Caki2 (cell line): Measurements from ENCODE around the gene SOS2. TPM values are rescaled to one million over a fixed set of nuclear protein-coding genes. Genes with fewer than 3 reads are reported as not detected.
"Not testable (repeated sequence)": the region's sequence is repeated elsewhere in the genome, so short reads cannot be mapped to it uniquely, and the experiment has no call there.

Experiments
- DNase-seq: peaks from one replicate; pipeline ENCODE4 v3.0.0-alpha.2; 2015; ENCODE audit warnings: low read depth
- in situ Hi-C: cut with HindIII; loops from 2 replicates; pipeline ENCODE4 v1.10.0; 2016; ENCODE audit warnings: low sequenced_read_pairs, low pct_unique_long_range_greater_than_20kb, mixed read lengths
- total RNA-seq: library from RNA; depleted of rRNA; stranded (reverse); fragments of >200 nt; shearing (Covaris generic); gene quantifications from 2 replicates; pipeline ENCODE4 v1.2.3, GENCODE V29; 2014; ENCODE audit warnings: low replicate concordance

The SOS2 gene
- total RNA-seq, 1 experiment from 2014 or later = 13.0 TPM

DNA sequence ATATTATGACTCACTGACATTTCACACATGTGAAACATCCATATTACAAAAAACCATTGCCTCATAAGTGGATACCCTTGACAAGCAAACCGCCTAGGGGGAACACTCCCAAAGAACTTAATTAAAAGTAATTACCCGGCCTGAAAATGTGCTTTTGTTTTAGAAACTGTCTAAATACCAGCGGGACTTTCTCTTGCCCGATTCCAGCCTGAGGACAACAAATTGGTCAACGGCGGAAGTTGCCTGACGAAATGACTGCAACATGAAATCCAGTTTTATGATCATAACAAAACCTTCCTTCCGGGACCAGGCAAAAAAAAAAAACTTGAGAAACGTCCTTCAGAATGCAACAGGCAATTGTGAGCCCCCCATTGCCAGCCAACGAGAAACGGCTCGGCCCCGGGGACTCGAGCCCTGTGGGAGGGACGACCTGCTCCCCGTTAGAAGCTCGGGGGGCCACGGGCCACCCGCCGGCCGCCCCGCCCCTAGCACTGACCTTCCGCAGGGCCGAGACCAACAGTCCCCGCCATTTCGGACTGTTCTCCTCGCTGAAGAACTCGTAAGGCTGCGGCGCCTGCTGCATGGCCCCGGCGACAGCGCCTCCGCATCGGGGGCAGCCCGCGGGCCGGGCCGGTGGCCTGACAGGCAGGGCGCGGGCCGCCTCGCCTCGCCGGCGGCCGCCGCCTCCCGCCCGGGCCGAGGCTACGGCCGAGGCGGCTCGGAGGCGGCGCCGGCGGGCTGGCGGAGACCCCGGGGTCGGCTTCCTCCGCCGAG is 490 bp downstream of the SOS2 start:
- DNase-seq = peak; percentile 53
- in situ Hi-C loops = no loop called here

DNA sequence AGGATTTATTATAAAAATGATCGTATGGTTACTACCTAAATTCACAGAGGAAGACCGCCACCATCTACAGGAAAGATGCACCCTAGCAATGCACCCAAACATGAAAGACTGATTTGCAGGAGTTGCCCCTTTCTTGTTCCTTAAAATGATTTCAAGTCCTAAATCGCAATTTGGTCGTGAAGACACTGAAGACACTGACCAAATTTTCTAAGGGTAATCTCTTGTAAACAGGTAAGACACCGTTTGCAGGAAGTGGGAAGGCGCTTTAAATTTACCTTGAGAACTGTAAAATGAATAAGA is 1.0 kb downstream of the SOS2 start:
- no peak for DNase-seq
- in situ Hi-C loops = no loop called here

DNA sequence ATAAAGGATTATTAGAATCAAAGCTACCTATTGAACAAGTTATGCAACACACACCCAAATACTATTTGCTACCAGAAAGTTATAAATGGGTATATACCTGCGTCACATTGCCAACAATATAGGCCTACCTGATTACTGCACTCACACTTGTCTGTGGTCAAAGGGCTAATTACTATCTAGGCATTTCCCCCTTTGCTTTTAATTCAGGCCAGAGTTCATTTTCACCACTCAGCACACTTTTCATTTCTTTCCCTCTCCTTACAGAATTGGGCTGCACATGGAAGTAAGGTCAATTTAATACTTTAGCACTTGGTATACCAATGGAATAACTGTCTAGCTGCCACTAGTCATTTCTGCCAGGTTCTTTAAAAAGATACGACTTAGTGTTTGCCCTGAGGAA is 1.7 kb downstream of the SOS2 start:
- no peak for DNase-seq
- in situ Hi-C loops = no loop called here

DNA sequence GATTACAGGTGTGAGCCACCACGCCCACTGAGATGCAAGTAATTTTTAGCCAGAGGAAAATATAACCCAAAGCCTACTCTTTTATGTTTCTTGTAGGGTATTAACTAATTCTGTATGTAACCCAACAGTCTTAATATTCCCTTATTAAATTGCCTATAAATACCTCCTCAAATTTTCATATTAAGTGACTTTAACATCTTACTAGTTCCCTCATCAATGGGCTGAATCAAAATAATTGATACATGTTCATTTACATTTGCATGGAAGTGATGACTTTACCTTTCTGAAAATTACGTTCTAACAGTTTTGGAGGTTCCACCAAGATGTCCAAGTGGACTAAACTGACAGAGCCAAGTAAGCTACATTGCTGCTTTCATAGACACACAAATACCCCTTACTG is 3.1 kb downstream of the SOS2 start:
- in situ Hi-C loops = no loop called here

DNA sequence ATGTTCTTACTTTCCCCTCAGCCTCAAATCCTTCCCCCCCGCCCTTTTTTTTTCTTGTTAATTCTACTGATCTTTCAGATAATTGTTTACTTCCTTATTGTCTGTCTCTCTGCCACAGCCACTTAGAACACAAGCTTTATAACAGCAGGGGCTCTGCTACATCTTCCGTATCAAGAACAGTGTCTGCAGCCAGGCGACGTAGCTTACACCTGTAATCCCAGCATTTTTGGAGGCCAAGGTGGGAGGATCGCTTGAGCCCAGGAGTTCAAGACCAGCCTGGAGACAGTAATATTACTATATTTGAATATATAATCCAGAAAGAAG is 5.4 kb downstream of the SOS2 start:
- no peak for DNase-seq
- in situ Hi-C loops = no loop called here

More for the DNA sequence above, 3.1 kb downstream of the SOS2 start:
- DNase-seq = no peak

DNA sequence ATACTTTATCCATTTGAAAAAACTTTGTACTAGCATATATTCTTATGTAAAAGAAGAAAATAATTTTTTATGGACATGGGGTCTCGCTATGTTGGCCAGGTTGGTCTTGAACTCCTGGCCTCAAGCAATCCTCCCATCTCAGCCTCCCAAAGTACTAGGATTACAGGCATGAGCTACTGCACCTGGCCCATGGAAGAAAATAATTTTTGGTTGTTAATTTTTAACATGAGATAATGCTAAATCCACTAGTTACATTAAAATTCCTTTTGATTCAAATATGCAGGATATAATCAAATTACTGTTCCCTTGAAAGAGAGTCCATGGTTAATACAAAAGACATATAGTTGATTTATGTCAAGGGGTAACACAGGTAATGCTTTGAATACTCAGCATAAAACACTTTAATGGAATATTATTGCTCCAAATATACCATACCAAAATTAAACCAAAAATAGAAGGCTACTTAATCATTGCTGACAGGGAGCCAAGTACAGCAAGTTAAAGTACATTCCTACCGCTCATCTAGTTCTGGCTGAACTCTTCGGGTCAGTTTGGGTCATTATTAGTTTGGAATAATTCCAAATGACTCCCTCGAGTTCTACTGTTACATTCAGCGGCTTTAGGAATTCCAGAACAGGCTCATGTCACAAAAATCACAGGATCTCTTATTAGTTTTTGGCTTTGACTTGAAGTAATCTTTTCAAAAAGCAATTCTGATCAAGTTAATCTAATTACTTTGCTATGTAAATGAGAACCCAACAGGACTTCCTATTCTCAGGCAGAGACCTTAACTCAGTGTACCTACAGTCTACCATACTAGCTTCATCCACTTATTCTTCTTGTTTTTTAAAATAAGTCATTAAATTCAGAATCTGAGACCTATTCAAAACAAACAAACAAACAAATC is 6.1 kb downstream of the SOS2 start:
- in situ Hi-C loops = no loop called here
- DNase-seq = peak; percentile 77

DNA sequence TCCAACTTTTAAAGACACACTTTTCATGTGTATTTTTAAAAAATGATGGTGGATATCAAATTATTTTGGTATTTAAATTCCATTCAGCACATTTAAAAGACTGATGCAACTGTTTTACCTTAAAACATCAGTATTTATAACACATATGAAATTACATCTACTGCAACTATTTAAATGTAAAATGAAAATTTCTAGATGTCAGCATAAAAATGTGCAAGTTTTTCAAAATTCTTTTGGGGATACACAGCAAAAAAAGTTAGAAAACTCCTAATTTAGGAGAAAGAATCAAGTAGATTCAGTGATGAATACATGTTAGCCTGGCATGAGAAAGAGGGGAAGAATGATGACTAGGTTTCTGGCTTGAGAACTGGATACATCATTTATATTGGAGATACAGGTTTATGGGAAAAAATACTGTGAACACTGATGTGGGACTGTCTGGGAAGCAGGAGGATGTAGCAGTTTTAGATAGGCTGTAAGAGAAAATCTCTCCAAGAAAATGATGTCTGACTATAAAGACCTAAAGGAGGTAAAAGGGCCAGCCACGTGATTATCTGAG is 9.2 kb downstream of the SOS2 start:
- in situ Hi-C loops = no loop called here
- DNase-seq = no peak

DNA sequence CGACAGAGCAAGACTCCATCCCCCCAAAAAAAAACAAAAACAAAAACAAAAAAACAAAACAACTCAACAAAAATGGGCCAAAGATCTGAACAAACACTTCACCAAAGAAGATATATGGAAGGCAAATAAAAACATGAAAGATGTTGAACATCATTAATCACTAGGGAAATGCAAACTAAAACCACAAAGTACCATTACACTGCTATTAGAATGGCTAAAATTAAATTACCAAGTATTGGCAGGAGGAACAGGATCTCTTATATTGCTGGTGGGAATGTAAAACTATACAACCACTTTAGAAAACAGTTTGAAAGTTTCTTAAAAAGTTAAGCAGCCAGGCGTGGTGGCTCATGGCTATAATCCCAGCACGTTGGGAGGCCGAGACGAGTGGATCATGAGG is 12.9 kb downstream of the SOS2 start:
- DNase-seq = no peak
- in situ Hi-C loops = no loop called here

DNA sequence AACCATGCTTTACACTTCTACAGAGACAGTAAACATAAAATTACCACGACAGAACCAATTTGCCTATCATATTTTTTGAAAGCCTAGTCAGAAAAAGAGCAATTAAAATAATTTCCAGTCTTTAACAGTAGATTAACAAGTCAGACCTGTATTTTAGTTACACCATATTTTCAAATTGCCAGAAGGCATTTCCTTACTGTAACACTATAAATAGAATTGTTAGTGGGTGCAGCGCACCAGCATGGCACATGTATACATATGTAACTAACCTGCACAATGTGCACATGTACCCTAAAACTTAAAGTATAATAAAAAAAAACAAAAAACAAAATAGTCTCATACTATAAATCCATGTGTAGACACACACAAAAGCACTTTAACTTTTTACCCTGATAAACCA is 16.0 kb downstream of the SOS2 start:
- DNase-seq = no peak
- in situ Hi-C loops = no loop called here

DNA sequence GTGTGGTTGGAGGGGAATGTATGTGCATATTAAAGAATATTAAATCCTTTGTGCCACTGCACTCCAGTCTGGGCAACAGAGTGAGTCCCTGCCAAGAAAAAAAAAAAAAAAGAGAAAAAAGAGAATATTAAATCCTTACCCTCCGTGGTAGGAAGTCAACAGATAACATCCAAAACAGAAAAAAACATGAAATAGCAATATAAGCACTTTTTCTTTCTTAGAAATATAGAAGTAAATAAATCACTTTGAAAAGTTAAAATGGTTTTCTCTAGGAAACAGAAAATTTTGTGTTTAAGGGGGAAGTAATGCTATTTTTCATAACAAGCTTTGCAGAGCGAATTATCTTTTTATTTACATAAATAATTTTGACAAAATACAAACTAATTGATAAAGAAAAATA is 17.6 kb downstream of the SOS2 start:
- in situ Hi-C loops = no loop called here
- DNase-seq = no peak

DNA sequence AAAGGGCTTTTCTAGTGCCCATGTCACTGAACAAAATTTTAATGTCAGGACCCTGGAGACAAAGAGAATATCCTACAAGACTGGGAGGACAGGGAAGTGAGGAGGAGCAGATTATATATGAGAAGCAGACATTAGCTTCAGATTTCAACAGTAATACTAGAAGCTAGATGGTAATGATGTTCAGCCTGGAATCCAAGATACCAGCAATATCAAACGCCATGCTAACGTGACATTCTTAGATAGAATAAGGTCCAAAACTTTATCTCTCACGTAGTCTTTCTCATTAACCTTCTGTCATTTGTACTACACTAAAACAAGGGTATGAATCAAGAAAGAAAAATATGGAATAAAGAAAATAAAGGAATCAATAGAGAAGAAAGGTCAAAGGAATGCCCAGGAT is 18.7 kb downstream of the SOS2 start:
- in situ Hi-C loops = no loop called here
- no peak for DNase-seq

DNA sequence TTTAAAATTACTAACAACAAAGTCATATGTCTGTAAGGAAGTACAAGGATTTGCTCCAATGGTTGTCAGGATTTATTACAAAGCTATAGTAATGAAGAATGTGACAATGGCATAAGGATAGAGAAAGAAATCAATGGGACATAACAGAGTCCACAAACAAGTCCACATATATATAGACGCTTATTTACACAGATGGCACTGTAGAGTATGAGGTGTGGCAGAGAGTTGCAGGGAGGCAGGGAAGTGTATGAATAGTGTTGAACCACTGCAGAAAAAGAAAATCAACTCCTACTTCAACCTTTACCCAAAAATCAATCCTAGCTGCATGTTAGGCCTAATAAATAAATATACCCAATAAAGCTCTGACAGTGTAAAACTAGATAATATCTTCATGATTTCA is 21.3 kb downstream of the SOS2 start:
- no peak for DNase-seq
- in situ Hi-C loops = no loop called here

DNA sequence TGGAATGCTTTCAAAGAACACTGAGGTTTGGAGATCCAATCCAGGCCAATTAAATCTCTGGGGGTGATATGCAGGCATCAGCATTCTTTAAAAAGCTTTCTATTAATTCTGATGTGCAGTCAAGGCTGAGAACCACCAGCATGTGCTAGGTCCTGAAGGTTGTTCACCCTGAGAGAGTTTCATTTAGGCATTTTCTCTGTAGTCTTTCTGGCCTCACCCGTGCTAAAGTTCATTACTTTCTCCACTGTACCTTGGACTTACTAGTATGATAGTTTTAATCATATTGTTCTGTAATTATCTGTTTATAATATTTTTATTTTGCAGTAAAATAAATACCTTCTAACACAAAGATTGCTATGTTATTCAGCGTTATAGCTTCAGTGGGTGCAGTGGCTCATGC is 32.9 kb downstream of the SOS2 start:
- in situ Hi-C loops = no loop called here
- no peak for DNase-seq

DNA sequence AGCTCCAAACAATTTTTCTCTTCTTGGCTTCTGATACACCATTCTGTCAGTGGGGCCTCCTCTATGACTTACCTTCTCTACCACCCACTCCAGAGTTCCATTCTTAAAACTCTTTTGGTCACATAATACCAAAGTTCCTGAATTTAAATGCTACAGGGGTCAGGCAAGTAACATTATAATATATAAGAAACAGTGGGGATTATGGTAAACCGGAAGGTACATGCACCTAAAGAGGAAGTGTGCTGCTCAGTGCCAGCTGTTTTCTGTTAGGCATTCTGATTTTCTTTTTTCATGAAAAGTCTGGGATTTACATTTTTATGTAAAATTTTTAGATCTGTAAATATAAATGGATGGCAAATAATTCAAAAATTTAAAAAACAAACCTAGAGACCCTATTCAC is 39.9 kb downstream of the SOS2 start:
- DNase-seq = no peak
- in situ Hi-C loops = no loop called here

DNA sequence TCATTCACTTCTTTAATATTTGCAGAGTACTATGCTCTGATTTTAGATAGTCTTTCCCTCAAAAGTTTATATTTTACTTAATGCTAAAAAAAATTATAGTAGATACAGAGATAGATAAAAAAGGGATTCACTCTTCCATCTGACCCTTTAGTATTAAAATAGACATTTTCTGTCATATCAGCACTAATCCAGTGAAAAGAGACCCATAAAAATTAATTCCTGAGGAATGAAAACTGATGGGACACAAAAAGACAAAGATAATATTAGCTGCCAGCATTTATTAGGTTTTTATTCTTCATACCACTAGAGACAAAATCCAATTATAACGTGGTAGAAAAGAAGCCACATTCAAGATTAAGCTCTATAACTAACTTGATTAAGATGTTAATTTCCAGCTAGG is 45.3 kb downstream of the SOS2 start:
- DNase-seq = no peak
- in situ Hi-C loops = no loop called here

DNA sequence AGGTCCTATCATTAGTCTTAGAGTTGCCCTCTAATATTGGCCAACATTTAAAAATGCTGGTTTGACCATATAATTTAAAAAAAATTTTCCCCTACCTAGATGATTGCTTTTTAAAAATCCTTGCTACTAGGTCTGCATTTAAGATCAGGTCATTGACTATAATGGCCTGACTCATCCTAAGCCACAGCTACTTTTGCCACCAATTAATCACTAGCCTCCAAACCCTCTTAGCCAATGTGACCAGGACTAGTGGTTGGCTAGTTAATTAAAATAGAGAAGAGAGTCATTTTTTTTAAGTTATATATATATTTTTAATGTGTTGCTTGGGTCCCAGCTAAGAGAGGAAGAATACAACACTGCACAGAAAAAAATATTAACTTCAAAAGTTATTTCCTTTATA is 57.5 kb downstream of the SOS2 start:
- DNase-seq = no peak
- in situ Hi-C loops = no loop called here

DNA sequence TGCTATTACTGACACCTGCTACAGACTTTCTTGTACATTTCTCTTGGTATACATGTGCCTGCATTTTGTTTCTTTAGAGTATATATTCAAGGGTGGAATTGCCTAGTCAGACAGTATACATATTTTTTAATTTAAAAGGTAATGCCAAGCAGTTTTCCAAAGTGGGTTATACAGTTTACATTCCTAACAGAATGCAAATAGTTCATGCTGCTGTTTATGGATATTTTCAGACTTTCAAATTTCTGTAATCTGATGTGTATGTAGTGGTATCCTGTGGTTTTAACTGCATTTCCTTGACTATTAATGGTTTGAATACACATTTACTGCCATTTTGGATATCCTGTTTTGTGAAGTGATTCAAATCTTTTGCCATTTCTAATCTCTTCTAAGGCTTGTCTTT is 59.5 kb downstream of the SOS2 start:
- no peak for DNase-seq
- in situ Hi-C loops = no loop called here

DNA sequence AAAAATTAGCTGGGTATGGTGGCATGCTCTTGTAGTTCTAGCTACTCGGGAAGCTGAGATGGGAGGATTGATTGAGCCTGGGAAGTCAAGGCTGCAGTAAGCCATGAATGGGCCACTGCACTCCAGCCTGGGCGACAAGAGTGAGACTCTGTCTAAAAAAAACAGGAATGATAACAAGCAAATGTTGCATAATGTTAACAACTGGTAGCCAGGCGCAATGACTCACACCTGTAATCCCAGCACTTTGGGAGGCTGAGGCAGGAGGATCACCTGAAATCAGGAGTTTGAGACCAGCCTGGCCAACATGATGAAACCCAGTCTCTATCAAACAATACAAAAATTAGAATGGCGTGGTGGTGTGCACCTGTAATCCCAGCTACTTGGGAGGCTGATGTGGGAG is 64.0 kb downstream of the SOS2 start:
- DNase-seq, in situ Hi-C loops: not testable (repeated sequence)

DNA sequence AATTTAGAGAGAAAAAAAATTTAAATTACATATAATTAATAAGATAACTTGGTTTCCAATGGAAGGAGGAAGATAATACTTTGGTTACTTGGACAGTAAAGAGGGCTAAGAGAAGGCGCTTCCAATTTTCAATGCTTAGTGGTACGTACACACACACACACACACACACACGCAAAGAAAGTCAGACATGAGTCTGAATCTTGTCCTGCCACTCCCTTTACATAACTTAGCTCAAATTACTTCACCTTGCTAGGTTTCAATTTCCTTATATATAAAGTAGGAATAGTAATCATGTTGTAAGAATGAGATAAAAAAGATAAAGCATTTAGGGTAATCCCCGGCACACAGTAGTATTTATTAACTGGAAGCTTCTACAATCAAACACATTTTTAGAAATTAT is 75.3 kb downstream of the SOS2 start:
- no peak for DNase-seq
- in situ Hi-C loops = no loop called here

DNA sequence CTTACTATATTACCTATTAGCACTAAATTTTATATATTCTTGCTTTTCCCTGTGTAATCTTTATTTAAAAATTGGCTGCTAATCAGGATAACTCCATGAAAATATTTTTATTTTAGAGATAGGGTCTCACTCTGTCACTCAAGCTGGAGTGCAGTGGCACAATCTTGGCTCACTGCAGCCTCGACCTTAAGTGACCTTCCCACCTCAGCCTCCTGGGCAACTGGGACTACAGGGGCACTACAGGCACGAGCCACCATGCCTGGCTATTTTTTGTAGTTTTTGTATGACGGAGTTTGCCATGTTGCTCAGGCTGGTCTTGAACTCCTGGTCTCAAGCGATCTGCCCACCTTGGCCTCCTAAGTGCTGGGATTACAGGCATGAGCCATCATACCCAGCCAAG is 82.6 kb downstream of the SOS2 start:
- in situ Hi-C loops = loop anchor here (25.0 kb wide), 1 partner anchor 286 kb away; the partner anchor contains the start of gene NEMF
- no peak for DNase-seq
